Transverse colon (tissue), 4 donors: ENCODE results near the gene EYA2.

ENCODE experiments used
- CTCF ChIP-seq, 5 experiments: fragments of 200-600 bp in 3 of 5; fragments of 450-650 bp in 2 of 5; sonication (generic) in 3 of 5; IDR thresholded peaks; 1 replicate in 2 of 5; 2 replicates in 3 of 5; pipeline ENCODE4 v1.5.1; 2016 to 2017; ENCODE audit warnings: antibody characterized with exemption in 5 of 5, inconsistent platforms in 3 of 5, mild to moderate bottlenecking in 2 of 5, moderate library complexity in 1 of 5
- POLR2A ChIP-seq: fragments of 450-650 bp; IDR thresholded peaks from one replicate; pipeline ENCODE4 v1.6.1; 2016; ENCODE audit warnings: antibody characterized with exemption, mild to moderate bottlenecking, moderate library complexity
- POLR2AphosphoS5 ChIP-seq, 3 donors: sonication (generic); formaldehyde crosslinking; IDR thresholded peaks; one replicate each; pipeline ENCODE4 v1.6.1; 2016; ENCODE audit warnings: antibody characterized with exemption in 3 of 3

- TF ChIP-seq CTCF (IDR thresholded peaks at IDR 0.05), result no peak
- TF ChIP-seq POLR2AphosphoS5 (IDR thresholded peaks at IDR 0.05), result no peak
- no peak for TF ChIP-seq POLR2A
Measured at GRCh38 chr20:47061549-47061948, 166.9 kb downstream of the EYA2 start.
